ENCODE data around the gene RPSA.
"Not testable (repeated sequence)": the region's sequence is repeated elsewhere in the genome, so short reads cannot be mapped to it uniquely, and the experiment has no call there.

GRCh38 chr3:39453872-39454271 lies 47.4 kb downstream of the RPSA start:
- TF ChIP-seq CTCF (IDR thresholded peaks at IDR 0.05 in 8 of 11, conservative IDR thresholded peaks at IDR 0.05 in 3 of 11); POLR2A (IDR thresholded peaks at IDR 0.05); POLR2AphosphoS5 (IDR thresholded peaks at IDR 0.05): not testable (repeated sequence)
